ENCODE results near the gene FBXW7. TPM values are rescaled to one million over a fixed set of nuclear protein-coding genes. Genes with fewer than 3 reads are reported as not detected.

The FBXW7 gene
- total and polyA plus RNA-seq, 2 donors (not counting 1 experiment from before 2014, with no cell fraction given) = 23.0 to 125 TPM

- H3K4me1 Mint-ChIP-seq = peaks cover 53% of the 10 kb centered on the region
- H3K4me2 ChIP-seq (replicated peaks; ENCODE audit: low read depth, low read length, poor library complexity, severe bottlenecking) = no peak overlapping the region
- ChIA-PET CTCF (interaction anchor here (0.9 to 4.5 kb wide), 3 partner anchors 29 to 112 kb away, joined by 3 to 19 read pairs (median 6); no protein-coding TSS in a partner anchor), POLR2A (no interaction called here)
- H3K4me3 Mint-ChIP-seq = peak overlapping the region; percentile 8
- H4K20me1 ChIP-seq (ENCODE audit: control insufficient read depth, insufficient read depth, low read length, poor library complexity, severe bottlenecking) = peaks cover 37% of the 10 kb centered on the region
- H3K27ac ChIP-seq (ENCODE audit: low read length in 2 of 2) = no peak overlapping the region
- H3K9me3 ChIP-seq (ENCODE audit: control extremely low read depth in 1 of 3, control insufficient read depth in 2 of 3, insufficient read depth in 1 of 3, low read length in 2 of 3) = no peaks in the 10 kb centered on the region
- TF ChIP-seq CTCF (IDR thresholded peaks at IDR 0.05) (no peak), EZH2 (IDR thresholded peaks at IDR 0.05; ENCODE audit: borderline replicate concordance, insufficient read depth, low read depth, low read length, poor library complexity, severe bottlenecking) (no peak)
- H3K27me3 ChIP-seq (replicated peaks in 1 of 4; ENCODE audit: control extremely low read depth in 1 of 4, control insufficient read depth in 3 of 4, insufficient read depth in 4 of 4, low read length in 3 of 4) = no peaks in the 10 kb centered on the region
- ATAC-seq (ENCODE audit: low read depth) (no peak), DNase-seq (no peak)
- peaks cover 15 to 27% of the 10 kb centered on the region in 2 donors for H3K4me1 ChIP-seq (ENCODE audit: control insufficient read depth in 2 of 2, insufficient read depth in 2 of 2, low read length in 2 of 2)
- H3K36me3 ChIP-seq (replicated peaks in 1 of 2; ENCODE audit: control extremely low read depth in 1 of 2, control insufficient read depth in 1 of 2, extremely low read depth in 1 of 2, insufficient read depth in 2 of 2, low read length in 1 of 2) = peaks cover 2 to 6% of the 10 kb centered on the region in 2 experiments
- peak overlapping the region; percentile 23 for H3K27ac Mint-ChIP-seq
- H3K9me3 Mint-ChIP-seq (ENCODE audit: insufficient read depth) = no peaks in the 10 kb centered on the region
- H3K9ac ChIP-seq (ENCODE audit: low read length) = no peak overlapping the region
- no peaks in the 10 kb centered on the region for H3K27me3 Mint-ChIP-seq
- intact Hi-C loops (cut with micrococcal nuclease) = no loop called here
- H3K79me2 ChIP-seq (ENCODE audit: control insufficient read depth, insufficient read depth, low read length) = peaks cover 94% of the 10 kb centered on the region
- no CpG with 5 or more reads among the region's 2 CpGs for WGBS (ENCODE audit: insufficient coverage)
- H2AFZ ChIP-seq (ENCODE audit: insufficient read depth, low read depth, low read length, poor library complexity, severe bottlenecking) = no peak overlapping the region
- no peak overlapping the region for H3K4me3 ChIP-seq (ENCODE audit: control extremely low read depth in 1 of 5, extremely low read depth in 1 of 5, insufficient read depth in 1 of 5, low read depth in 2 of 5, low read length in 4 of 5)
These were observed 5.3 kb downstream of the FBXW7 start for GRCh38 chr4:152530600-152530999.

- H3K4me1 ChIP-seq (ENCODE audit: control insufficient read depth in 2 of 2, insufficient read depth in 2 of 2, low read length in 2 of 2) = peaks cover 15 to 27% of the 10 kb centered on the region in 2 donors
- POLR2A ChIA-PET = no interaction called here
- H3K4me1 Mint-ChIP-seq = peaks cover 57% of the 10 kb centered on the region
- H3K4me3 ChIP-seq (ENCODE audit: control extremely low read depth in 1 of 5, extremely low read depth in 1 of 5, insufficient read depth in 1 of 5, low read depth in 2 of 5, low read length in 4 of 5) = no peak overlapping the region
- H3K36me3 ChIP-seq (replicated peaks in 1 of 2; ENCODE audit: control extremely low read depth in 1 of 2, control insufficient read depth in 1 of 2, extremely low read depth in 1 of 2, insufficient read depth in 2 of 2, low read length in 1 of 2) = peaks cover 2 to 6% of the 10 kb centered on the region in 2 experiments
- no peaks in the 10 kb centered on the region for H3K9me3 Mint-ChIP-seq (ENCODE audit: insufficient read depth)
- H3K4me2 ChIP-seq (replicated peaks; ENCODE audit: low read depth, low read length, poor library complexity, severe bottlenecking) = no peak overlapping the region
- no peak for ATAC-seq (ENCODE audit: low read depth)
- no CpG with 5 or more reads among the region's 8 CpGs for WGBS (ENCODE audit: insufficient coverage)
- H2AFZ ChIP-seq (ENCODE audit: insufficient read depth, low read depth, low read length, poor library complexity, severe bottlenecking) = no peak overlapping the region
- H3K4me3 Mint-ChIP-seq = no peak overlapping the region
- intact Hi-C loops (cut with micrococcal nuclease) = no loop called here
- H3K27ac ChIP-seq (ENCODE audit: low read length in 2 of 2) = no peak overlapping the region
- H3K27ac Mint-ChIP-seq = no peak overlapping the region
- DNase-seq = no peak
- H3K79me2 ChIP-seq (ENCODE audit: control insufficient read depth, insufficient read depth, low read length) = peaks cover 94% of the 10 kb centered on the region
- TF ChIP-seq CTCF (IDR thresholded peaks at IDR 0.05) (no peak), EZH2 (IDR thresholded peaks at IDR 0.05; ENCODE audit: borderline replicate concordance, insufficient read depth, low read depth, low read length, poor library complexity, severe bottlenecking) (no peak)
- no peak overlapping the region for H3K9ac ChIP-seq (ENCODE audit: low read length)
- CTCF ChIA-PET = interaction anchor here (1.4 to 4.5 kb wide), 2 partner anchors 29 to 110 kb away, joined by 6 to 19 read pairs; no protein-coding TSS in a partner anchor
- no peaks in the 10 kb centered on the region for H3K27me3 Mint-ChIP-seq
- H4K20me1 ChIP-seq (ENCODE audit: control insufficient read depth, insufficient read depth, low read length, poor library complexity, severe bottlenecking) = peaks cover 33% of the 10 kb centered on the region
- no peaks in the 10 kb centered on the region for H3K9me3 ChIP-seq (ENCODE audit: control extremely low read depth in 1 of 3, control insufficient read depth in 2 of 3, insufficient read depth in 1 of 3, low read length in 2 of 3)
- H3K27me3 ChIP-seq (replicated peaks in 1 of 4; ENCODE audit: control extremely low read depth in 1 of 4, control insufficient read depth in 3 of 4, insufficient read depth in 4 of 4, low read length in 3 of 4) = no peaks in the 10 kb centered on the region
These were observed 6.0 kb downstream of the FBXW7 start for GRCh38 chr4:152529880-152530279.
